Islet precursor cell (in vitro differentiated cells): Measurements from ENCODE around the gene KRT80.
A peak's percentile ranks its signal among the peaks of the same experiment; 100 is the strongest.
"Not testable (repeated sequence)": the region's sequence is repeated elsewhere in the genome, so short reads cannot be mapped to it uniquely, and the experiment has no call there.

Experiments used
- DNase-seq: peaks from one replicate; pipeline ENCODE4 v3.0.0-alpha.2; 2018

Gene KRT80

GRCh38 chr12:52191841-52192791 is at the start of gene KRT80:
TSS of gene KRT80 (minus strand) at chr12:52192014. CDS start at chr12:52191902, 112 bp downstream.
- peak; percentile 87 for DNase-seq

GRCh38 chr12:52241205-52241842 is 49.5 kb upstream of the KRT80 start:
- peak; percentile 54 for DNase-seq

GRCh38 chr12:52240247-52240646 is 48.4 kb upstream of the KRT80 start:
- not testable (repeated sequence) for DNase-seq

- no peak for DNase-seq
Measured at GRCh38 chr12:52239767-52240166, 48.0 kb upstream of the KRT80 start.

- no peak for DNase-seq
Measured at GRCh38 chr12:52238916-52239646, 47.3 kb upstream of the KRT80 start.

- no peak for DNase-seq
Measured at GRCh38 chr12:52238207-52238840, 46.5 kb upstream of the KRT80 start.

- no peak for DNase-seq
Measured at GRCh38 chr12:52236386-52237050, 44.7 kb upstream of the KRT80 start.

GRCh38 chr12:52235822-52236361 is 44.1 kb upstream of the KRT80 start:
- no peak for DNase-seq

GRCh38 chr12:52235001-52235764 is 43.4 kb upstream of the KRT80 start:
- no peak for DNase-seq

- no peak for DNase-seq
Measured at GRCh38 chr12:52234223-52234810, 42.5 kb upstream of the KRT80 start.

- DNase-seq, result no peak
Measured at GRCh38 chr12:52233462-52234207, 41.8 kb upstream of the KRT80 start.

- peak; percentile 83 for DNase-seq
Measured at GRCh38 chr12:52232674-52233461, 41.1 kb upstream of the KRT80 start, which contains the start of gene KRT7. TSS of gene KRT7 (plus strand) at chr12:52233243. CDS start at chr12:52233297, 54 bp downstream.

- DNase-seq, result no peak
Measured at GRCh38 chr12:52232203-52232673, 40.4 kb upstream of the KRT80 start.

- DNase-seq, result no peak
Measured at GRCh38 chr12:52231305-52232202, 39.7 kb upstream of the KRT80 start.

GRCh38 chr12:52230364-52231281 is 38.8 kb upstream of the KRT80 start:
- DNase-seq, result peak; percentile 85

GRCh38 chr12:52229836-52230343 is 38.1 kb upstream of the KRT80 start:
- no peak for DNase-seq
